Osteocyte (in vitro differentiated cells): ENCODE measurements around the gene TFEB. TPM values are rescaled to one million over a fixed set of nuclear protein-coding genes. Genes with fewer than 3 reads are reported as not detected.

Experiments used
- DNase-seq: peaks from one replicate; pipeline ENCODE4 v3.0.0; 2021; ENCODE audit warnings: mixed read lengths; ENCODE audit not compliant: unreplicated experiment; ENCODE audit errors: extremely low spot score
- H3K27ac Mint-ChIP-seq: one replicate; pipeline ENCODE4 v1.8.0; 2021; ENCODE audit warnings: mild to moderate bottlenecking, mixed read lengths; ENCODE audit not compliant: unreplicated experiment
- H3K27me3 Mint-ChIP-seq: one replicate; pipeline ENCODE4 v1.8.0; 2021; ENCODE audit warnings: mixed read lengths; ENCODE audit not compliant: unreplicated experiment
- H3K36me3 Mint-ChIP-seq: one replicate; pipeline ENCODE4 v1.8.0; 2021; ENCODE audit warnings: mixed read lengths; ENCODE audit not compliant: unreplicated experiment
- H3K4me1 Mint-ChIP-seq: one replicate; pipeline ENCODE4 v1.8.0; 2021; ENCODE audit warnings: mixed read lengths; ENCODE audit not compliant: unreplicated experiment
- H3K4me3 Mint-ChIP-seq: one replicate; pipeline ENCODE4 v1.8.0; 2021; ENCODE audit warnings: mild to moderate bottlenecking, moderate library complexity, mixed read lengths; ENCODE audit not compliant: unreplicated experiment
- H3K9me3 Mint-ChIP-seq: one replicate; pipeline ENCODE4 v1.8.0; 2021; ENCODE audit warnings: mixed read lengths; ENCODE audit not compliant: unreplicated experiment
- total RNA-seq: library from RNA; stranded (reverse); gene quantifications from 2 replicates; pipeline ENCODE4 v1.2.1, GENCODE V29; 2021
- TF ChIP-seq, protein P1 (sequence below): fragments of 200-600 bp; sonication (generic); IDR thresholded peaks from 2 replicates; pipeline ENCODE4 v1.5.0; 2021; ENCODE audit warnings: antibody characterized with exemption, mild to moderate bottlenecking, moderate library complexity

The TFEB gene
- total RNA-seq, 1 donor from 2014 or later, result 11.1 TPM

GRCh38 chr6:41668968-41669367 is 66.4 kb downstream of the TFEB start:
- no peaks in the 10 kb centered on the region for H3K4me1 Mint-ChIP-seq
- no peak overlapping the region for H3K27ac Mint-ChIP-seq
- TF ChIP-seq, protein P1, sequence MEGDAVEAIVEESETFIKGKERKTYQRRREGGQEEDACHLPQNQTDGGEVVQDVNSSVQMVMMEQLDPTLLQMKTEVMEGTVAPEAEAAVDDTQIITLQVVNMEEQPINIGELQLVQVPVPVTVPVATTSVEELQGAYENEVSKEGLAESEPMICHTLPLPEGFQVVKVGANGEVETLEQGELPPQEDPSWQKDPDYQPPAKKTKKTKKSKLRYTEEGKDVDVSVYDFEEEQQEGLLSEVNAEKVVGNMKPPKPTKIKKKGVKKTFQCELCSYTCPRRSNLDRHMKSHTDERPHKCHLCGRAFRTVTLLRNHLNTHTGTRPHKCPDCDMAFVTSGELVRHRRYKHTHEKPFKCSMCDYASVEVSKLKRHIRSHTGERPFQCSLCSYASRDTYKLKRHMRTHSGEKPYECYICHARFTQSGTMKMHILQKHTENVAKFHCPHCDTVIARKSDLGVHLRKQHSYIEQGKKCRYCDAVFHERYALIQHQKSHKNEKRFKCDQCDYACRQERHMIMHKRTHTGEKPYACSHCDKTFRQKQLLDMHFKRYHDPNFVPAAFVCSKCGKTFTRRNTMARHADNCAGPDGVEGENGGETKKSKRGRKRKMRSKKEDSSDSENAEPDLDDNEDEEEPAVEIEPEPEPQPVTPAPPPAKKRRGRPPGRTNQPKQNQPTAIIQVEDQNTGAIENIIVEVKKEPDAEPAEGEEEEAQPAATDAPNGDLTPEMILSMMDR, result no peak
- H3K4me3 Mint-ChIP-seq, result no peak overlapping the region
- no peaks in the 10 kb centered on the region for H3K9me3 Mint-ChIP-seq
- H3K27me3 Mint-ChIP-seq, result peaks cover 54% of the 10 kb centered on the region
- H3K36me3 Mint-ChIP-seq, result no peaks in the 10 kb centered on the region
- DNase-seq, result no peak

DNA sequence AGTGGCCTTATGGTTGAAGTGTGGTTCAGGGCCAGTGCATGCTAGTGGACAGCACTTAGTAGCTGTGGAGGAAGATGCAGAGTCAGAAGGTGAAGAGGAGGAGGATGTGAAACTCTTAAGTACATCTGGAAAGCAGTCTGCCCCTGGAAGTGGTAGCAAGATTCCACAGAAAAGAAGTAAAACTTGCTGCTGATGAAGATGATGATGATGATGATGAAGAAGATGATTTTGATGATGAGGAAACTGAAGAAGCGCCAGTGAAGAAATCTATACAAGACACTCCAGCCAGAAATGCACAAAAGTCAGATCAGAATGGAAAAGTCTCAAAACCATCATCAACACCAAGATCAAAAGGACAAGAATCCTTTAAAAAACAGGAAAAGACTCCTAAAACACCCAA is 68.2 kb downstream of the TFEB start:
- no peak for DNase-seq
- peaks cover 67% of the 10 kb centered on the region for H3K27me3 Mint-ChIP-seq

DNA sequence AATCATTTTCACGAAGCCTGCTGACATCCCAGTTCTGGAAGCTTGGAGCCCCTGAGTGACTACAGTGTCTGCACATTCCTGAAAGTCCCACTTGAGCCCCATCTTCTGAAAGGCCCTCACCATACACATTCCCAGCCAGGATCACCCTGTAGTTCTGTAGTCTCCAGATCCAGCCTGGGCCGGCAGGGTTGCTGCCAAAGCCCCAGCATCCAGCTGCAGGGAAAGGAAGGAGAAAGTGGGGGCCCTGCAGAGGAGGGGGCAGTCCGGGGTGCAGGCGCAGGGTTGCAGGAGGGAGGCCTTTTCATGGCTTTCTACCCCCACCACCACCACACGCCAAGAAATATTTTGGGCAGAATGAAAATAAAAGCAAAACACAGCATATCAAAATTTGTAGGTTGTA is 71.1 kb downstream of the TFEB start:
- Mint-ChIP-seq H3K4me3 (no peak overlapping the region), H3K27me3 (peaks cover 49% of the 10 kb centered on the region), H3K36me3 (no peaks in the 10 kb centered on the region), H3K4me1 (no peaks in the 10 kb centered on the region), H3K27ac (no peak overlapping the region), H3K9me3 (no peaks in the 10 kb centered on the region)
- TF ChIP-seq, protein P1, result no peak
- no peak for DNase-seq

More for the DNA sequence above, 68.2 kb downstream of the TFEB start:
- no peaks in the 10 kb centered on the region for H3K36me3 Mint-ChIP-seq
- no peaks in the 10 kb centered on the region for H3K9me3 Mint-ChIP-seq
- no peak overlapping the region for H3K27ac Mint-ChIP-seq
- H3K4me3 Mint-ChIP-seq, result no peak overlapping the region
- TF ChIP-seq, protein P1, result no peak
- H3K4me1 Mint-ChIP-seq, result no peaks in the 10 kb centered on the region

DNA sequence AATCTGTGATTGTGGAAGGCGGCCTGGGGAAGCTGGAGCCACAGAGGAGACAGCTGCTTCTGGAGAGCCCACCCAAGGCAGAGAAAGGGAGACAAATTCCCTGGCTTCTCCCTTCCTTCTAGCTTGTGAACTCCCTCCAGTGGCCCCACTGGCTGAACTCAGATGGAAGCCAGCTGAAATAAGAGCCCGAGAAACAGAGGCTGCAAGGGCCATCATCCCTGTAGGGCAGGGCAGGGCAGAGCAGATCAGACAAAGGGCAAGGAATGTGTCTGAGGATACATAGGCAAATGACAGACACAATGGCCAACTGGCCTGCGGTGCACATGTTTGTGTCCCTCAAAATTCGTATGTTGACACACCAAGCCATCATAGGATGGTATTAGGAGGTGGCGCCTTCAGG is 71.8 kb downstream of the TFEB start:
- H3K27me3 Mint-ChIP-seq, result peaks cover 43% of the 10 kb centered on the region
- no peak overlapping the region for H3K27ac Mint-ChIP-seq
- DNase-seq, result no peak
- TF ChIP-seq, protein P1, result no peak
- H3K9me3 Mint-ChIP-seq, result no peaks in the 10 kb centered on the region
- no peak overlapping the region for H3K4me3 Mint-ChIP-seq
- H3K4me1 Mint-ChIP-seq, result no peaks in the 10 kb centered on the region
- no peaks in the 10 kb centered on the region for H3K36me3 Mint-ChIP-seq

DNA sequence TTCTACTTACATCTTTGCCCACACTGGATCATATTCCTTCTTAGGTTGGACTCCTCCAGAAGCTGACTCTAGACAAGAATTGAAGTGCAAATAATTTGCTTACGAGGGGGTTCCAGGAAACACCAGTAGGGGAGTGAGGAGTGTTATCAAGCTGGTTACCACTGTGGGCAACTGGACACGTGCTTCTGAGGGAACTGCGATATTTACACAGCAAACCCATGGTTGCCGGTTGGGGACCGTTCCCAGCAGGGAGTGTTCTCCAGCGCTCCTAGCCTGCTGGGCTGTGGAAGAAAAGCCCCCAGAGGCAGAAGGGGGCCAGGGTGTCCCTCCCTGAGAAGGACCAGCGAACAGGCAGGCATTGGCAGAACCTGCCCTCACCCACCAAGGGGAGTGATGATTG is 75.5 kb downstream of the TFEB start:
- no peak overlapping the region for H3K4me3 Mint-ChIP-seq
- H3K27me3 Mint-ChIP-seq, result peaks cover 25% of the 10 kb centered on the region
- TF ChIP-seq, protein P1, result no peak
- no peak for DNase-seq
- H3K36me3 Mint-ChIP-seq, result no peaks in the 10 kb centered on the region
- no peaks in the 10 kb centered on the region for H3K9me3 Mint-ChIP-seq
- peaks cover 26% of the 10 kb centered on the region for H3K4me1 Mint-ChIP-seq
- no peak overlapping the region for H3K27ac Mint-ChIP-seq
